Muscle of back (tissue), 11 donors: ENCODE results near the gene N4BP2L1. TPM values are rescaled to one million over a fixed set of nuclear protein-coding genes. Genes with fewer than 3 reads are reported as not detected.
"Not testable (repeated sequence)": the region's sequence is repeated elsewhere in the genome, so short reads cannot be mapped to it uniquely, and the experiment has no call there.

Source experiments
- DNase-seq, 3 donors: peaks; one replicate each; pipeline versions ENCODE4 v3.0.0 to v3.0.0-alpha.2; 2013
- polyA plus RNA-seq, 10 donors: library from polyadenylated mRNA; unstranded; fragments of 120-200 nt; gene quantifications; one replicate each; pipeline ENCODE4 v1.2.1, GENCODE V29; 2013; ENCODE audit not compliant: insufficient read length in 10 of 10

Gene N4BP2L1
- polyA plus RNA-seq, 10 donors: 4.8 to 10.4 (median 7.2) TPM

- DNase-seq: no peak
Observed at GRCh38 chr13:32391101-32391619, 36.8 kb downstream of the N4BP2L1 start.

GRCh38 chr13:32390484-32390883 is 37.4 kb downstream of the N4BP2L1 start:
- DNase-seq: no peak

GRCh38 chr13:32390048-32390447 is 37.9 kb downstream of the N4BP2L1 start:
- DNase-seq: no peak

- DNase-seq: no peak
Observed at GRCh38 chr13:32385410-32385809, 42.5 kb downstream of the N4BP2L1 start.

- no peak for DNase-seq
Observed at GRCh38 chr13:32384702-32385101, 43.2 kb downstream of the N4BP2L1 start.

- DNase-seq: no peak
Observed at GRCh38 chr13:32383836-32384618, 43.9 kb downstream of the N4BP2L1 start.

GRCh38 chr13:32381539-32381938 is 46.4 kb downstream of the N4BP2L1 start:
- peak; percentile 13 to 27 (median 22) for DNase-seq

- DNase-seq: no peak
Observed at GRCh38 chr13:32378012-32378411, 49.9 kb downstream of the N4BP2L1 start.

GRCh38 chr13:32376642-32377415 is 51.1 kb downstream of the N4BP2L1 start:
- no peak for DNase-seq

- no peak for DNase-seq
Observed at GRCh38 chr13:32370805-32371204, 57.1 kb downstream of the N4BP2L1 start.

GRCh38 chr13:32362574-32362973 is 65.4 kb downstream of the N4BP2L1 start:
- DNase-seq: no peak

GRCh38 chr13:32355935-32356334 is 72.0 kb downstream of the N4BP2L1 start:
- not testable (repeated sequence) for DNase-seq

- no peak for DNase-seq
Observed at GRCh38 chr13:32354040-32354439, 73.9 kb downstream of the N4BP2L1 start.

- not testable (repeated sequence) for DNase-seq
Observed at GRCh38 chr13:32350839-32351441, 77.0 kb downstream of the N4BP2L1 start.

Other genes starting within 250 kb of the N4BP2L1 start
- not detected for gene ZAR1L, start 112.8 kb downstream of the N4BP2L1 start, polyA plus RNA-seq
- gene BRCA2, start 112.6 kb downstream of the N4BP2L1 start, polyA plus RNA-seq: 1 to 10 TPM; 1.5 to 7.5 (median 3.0) TPM
- gene N4BP2L2, start 110.7 kb upstream of the N4BP2L1 start, polyA plus RNA-seq: 100 to 1,000 TPM in 6 of 10 donors, 10 to 100 TPM in 4; 65.6 to 169 (median 105) TPM
- gene PDS5B, start 158.3 kb upstream of the N4BP2L1 start, polyA plus RNA-seq: 10 to 100 TPM; 34.1 to 50.4 (median 40.8) TPM